ENCODE measurements around the gene GJD2.

DNA sequence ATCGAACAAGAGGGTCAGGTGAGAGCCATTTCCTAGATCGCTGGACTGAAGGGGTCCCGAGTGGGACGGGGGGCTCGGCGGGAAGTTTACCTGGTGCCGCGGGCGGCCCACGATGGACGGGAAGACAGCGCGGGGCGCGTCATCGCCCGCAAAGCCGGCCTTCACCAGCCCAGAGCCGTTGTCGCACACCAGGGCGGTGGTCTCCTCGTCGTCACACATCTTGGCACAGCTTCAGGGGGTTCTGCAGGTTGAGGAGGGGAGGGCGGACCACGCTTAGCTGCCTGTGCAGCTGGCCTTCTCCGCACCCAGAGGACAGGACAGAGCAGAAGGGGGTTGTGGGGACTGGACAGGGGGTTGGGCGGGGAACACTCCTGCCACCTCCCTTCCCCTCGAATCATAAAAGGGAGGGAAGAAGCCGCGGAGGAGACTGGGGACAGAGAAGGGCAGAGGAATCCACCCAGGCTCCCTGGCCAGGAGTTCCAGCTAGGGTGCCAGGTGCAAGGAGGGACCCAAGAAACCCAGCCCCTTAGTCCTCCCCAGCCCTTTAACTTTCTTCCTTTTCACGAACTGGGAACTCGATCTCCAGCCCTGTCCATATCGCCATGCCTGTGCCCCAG, 39.9 kb upstream of the GJD2 start:
- no peak for TF ChIP-seq EZH2 (IDR thresholded peaks at IDR 0.05; ENCODE audit: borderline replicate concordance, low read length)
- TF ChIP-seq, protein P1, sequence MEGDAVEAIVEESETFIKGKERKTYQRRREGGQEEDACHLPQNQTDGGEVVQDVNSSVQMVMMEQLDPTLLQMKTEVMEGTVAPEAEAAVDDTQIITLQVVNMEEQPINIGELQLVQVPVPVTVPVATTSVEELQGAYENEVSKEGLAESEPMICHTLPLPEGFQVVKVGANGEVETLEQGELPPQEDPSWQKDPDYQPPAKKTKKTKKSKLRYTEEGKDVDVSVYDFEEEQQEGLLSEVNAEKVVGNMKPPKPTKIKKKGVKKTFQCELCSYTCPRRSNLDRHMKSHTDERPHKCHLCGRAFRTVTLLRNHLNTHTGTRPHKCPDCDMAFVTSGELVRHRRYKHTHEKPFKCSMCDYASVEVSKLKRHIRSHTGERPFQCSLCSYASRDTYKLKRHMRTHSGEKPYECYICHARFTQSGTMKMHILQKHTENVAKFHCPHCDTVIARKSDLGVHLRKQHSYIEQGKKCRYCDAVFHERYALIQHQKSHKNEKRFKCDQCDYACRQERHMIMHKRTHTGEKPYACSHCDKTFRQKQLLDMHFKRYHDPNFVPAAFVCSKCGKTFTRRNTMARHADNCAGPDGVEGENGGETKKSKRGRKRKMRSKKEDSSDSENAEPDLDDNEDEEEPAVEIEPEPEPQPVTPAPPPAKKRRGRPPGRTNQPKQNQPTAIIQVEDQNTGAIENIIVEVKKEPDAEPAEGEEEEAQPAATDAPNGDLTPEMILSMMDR (conservative IDR thresholded peaks at IDR 0.05 in 1 of 2, IDR thresholded peaks at IDR 0.05 in 1 of 2; ENCODE audit: extremely low read depth in 1 of 2, insufficient read depth in 1 of 2, low read depth in 1 of 2, low read length in 2 of 2) = no peak

All from mammary epithelial cell (primary cell).